NCI-H446 (cell line): ENCODE results near the gene TNFAIP3.
"Not testable (repeated sequence)": the region's sequence is repeated elsewhere in the genome, so short reads cannot be mapped to it uniquely, and the experiment has no call there.

ENCODE experiments used
- DNase-seq, 2 experiments: peaks; one replicate each; lab custom pipeline; 2025; lab: John Stamatoyannopoulos, UW

Gene TNFAIP3

DNA sequence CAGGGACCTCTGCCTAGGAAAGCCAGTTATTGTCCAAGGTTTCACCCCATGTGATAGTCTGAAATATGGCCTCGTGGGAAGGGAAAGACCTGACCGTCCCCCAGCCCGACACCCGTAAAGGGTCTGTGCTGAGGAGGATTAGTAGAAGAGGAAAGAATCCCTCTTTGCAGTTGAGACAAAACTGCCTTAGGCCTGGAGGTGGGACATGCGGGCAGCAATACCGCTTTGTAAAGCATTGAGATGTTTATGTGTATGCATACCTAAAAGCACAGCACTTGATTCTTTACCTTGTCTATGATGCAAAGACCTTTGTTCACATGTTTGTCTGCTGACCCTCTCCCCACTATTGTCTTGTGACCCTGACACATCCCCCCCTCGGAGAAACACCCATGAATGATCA lies 22.3 kb upstream of the TNFAIP3 start:
- DNase-seq: not testable (repeated sequence)

DNA sequence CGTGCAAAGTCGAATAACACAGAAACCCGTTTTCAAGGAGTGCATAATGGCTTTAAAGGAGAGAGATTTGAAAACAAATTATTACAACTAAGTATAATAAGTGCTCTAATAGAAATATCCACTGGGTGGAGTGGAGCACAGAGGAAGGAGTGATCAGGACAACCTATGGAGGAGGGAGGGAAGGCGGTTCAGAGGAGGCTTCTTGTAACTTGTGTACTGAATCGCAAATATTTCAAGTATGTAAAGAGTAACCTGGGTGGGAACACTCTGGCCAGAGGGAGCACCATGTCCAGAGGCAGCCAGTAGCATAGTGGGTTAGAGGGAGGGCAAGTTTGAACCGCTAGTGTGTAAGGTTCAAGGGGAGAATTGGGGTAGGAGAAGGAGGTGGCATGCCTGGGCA lies 21.6 kb upstream of the TNFAIP3 start:
- DNase-seq: no peak

DNA sequence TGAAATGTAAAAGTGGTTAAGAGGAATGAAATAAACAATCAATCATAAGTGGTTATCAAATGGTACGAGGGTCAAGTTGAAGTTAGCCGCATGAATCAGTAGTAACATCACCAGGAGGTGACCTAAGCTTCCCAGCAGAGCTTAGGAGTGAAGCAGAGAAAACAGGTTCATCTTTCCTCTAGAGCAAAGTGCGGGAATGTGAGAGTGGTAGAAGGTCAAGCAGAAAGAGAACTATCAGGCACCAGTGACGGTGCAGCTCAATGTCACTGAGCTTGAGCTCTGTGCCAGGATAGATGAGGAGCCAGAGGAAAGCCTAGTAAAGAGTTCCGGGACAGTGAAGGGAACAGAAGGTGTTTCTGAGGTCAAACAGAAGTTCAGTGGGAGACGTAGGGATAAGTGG lies 20.8 kb upstream of the TNFAIP3 start:
- DNase-seq: no peak

DNA sequence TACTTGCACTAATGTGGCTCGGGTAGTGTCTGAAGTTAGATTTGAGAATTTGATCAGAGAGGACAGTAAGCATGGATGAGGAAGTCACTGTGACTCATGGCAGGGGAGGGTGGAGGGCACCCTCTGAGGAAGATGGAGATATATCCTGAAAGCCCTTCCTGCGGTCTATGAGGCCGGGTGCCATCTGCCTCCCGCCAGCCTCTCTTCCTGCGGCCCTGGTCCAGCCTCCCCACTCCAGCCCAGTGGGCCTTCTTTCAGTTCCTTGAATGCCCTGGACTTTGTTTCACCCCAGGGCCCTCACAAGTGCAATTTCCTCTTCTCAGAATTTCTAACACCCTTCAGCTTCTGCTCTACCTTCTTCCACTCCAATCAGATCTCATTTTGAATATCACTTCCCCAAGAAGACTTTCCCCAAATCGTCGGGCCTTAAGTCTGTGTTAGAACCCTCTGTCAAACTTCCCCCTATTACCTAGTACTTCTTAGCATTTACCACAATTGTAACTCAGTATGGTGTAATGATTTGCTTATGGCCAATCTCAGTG lies 20.2 kb upstream of the TNFAIP3 start:
- no peak for DNase-seq

DNA sequence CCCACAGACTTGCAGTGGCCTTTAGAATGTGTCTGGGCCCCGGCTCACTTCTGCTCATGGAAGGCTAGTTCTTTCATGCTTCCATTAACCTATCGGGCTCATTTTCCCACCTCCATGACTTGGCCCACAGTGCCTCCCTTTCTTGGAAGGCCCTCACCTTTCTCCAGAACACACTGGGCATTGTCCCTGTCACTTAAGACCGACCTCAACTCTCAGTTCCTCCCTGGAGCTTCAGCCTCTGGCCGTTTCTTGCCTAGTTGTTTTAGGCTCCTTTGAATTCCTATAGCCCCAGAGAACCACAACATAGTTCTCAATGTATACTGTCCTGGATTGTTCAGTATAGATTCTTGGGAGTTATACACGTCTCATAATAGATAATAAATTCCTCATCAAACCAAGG lies 19.3 kb upstream of the TNFAIP3 start:
- DNase-seq: no peak

DNA sequence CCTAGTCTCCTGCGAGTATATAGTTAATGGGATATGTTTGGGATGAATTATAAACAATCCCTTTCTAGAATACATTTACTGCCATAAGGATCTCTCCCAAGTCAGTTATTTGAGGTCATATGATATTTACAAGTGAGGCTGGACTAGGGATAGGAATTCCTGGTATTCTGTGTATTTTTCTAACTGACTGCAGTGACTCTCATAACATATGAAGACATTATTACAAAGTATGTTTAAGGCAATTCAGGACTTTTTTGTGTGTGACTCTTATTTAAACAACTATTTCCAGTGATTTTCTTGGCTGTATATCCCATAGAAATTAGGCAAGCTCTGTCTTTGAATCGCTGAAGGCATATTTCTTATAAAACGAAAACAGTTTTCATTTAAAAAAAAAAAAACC lies 18.4 kb upstream of the TNFAIP3 start:
- DNase-seq: no peak

DNA sequence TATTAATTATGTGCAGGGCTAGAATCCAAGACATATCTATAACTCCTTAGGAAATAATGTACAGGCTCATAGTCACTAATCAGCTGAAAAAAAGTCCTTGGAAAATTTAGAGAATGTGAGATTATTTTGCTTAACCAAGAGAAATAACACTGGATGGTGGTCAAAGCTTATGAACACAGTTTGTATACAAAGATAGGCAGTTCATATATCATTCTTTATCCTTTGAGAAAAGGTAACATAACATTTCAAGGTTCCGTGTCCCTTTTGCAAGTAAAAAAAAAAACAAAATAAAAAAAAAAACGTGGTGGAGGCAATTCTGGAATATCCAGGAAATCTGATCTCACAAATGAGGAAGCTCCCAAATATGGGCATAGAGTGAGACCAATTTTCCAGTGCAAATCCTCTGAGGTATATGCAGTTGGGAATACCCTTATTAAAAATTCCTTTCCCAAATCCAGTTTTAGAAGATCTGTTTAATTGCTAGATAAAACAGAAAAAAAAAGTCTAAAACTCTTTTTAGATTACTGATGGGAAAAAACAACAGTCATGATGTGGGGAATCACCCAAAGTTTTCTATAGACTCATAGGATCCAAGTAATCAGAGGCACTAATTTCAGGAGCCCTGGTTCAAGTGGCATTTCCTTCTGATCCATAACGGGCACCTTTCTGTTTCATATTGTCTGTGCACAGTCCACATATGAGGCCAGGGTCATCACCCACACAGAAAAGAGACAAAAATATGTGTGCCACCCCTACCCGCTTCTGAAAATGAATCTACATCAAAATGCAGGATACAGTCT lies 17.7 kb upstream of the TNFAIP3 start:
- DNase-seq: no peak

DNA sequence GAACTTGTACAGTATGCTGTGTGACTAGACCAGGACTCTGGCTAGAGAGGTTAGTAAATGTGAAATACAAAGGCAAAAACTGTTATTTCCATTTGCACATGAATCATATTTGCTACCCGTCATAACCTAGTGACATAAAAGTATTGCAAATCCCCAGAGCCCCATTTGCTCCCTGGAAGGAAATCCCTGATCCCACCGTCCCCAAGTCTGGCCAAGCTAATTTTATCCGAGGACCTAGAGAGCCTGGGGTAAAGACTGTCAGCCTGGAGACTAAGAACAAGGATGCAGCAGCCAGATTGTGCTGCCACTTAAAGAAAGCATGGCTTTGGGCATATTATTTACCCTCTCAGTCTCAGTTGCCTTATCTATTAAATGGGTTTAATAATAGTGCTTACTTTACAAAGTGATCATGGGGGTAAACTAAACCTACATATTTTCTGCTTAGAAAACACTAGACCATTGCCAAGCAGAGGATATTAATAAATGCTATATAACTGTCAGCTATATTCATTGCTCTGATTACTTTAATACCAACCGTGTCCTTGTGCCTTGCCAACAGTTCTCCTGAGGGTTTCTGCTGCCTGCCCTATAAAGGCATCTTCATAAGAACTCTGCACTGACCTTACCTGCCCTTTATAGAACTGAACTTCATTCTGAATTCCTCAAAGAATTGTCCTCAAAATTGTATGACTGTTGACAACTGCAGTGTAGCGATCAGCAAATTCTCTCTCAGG lies 16.9 kb upstream of the TNFAIP3 start:
- no peak for DNase-seq

DNA sequence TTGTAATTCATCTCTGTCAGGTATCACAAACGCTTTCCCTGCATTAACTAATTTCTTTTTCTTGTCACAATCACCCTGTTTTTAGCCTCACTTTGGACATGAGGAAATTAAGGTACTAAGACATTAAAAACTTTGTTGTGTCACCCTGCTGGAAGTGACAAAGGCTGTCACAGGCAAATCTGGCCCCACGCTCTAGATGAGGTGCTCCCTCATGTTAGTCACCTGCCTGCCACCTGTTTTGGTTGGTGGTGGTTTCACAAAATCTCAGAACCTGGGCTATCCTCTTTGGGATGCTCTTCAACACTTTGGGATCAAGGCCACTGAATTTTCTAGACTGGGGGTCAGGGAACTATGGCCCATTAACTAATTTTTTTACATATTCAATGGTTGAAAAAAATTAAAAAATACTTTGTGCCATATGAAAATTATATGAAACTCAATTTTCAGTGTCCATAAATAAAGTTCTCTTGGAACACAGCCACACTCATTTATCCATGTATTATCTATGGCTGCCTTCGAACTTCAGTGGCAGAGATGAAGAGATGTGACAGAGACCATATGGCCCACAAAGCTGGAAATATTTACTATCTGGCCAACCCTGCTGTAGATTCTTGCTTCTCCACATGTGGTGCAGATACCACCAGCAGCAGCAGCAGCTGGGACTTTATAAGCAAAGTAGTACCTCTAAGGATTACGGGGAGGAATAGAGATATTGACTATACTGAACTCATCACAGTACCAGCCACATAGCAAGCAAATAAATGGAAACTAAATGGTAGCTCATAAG lies 16.1 kb upstream of the TNFAIP3 start:
- no peak for DNase-seq

DNA sequence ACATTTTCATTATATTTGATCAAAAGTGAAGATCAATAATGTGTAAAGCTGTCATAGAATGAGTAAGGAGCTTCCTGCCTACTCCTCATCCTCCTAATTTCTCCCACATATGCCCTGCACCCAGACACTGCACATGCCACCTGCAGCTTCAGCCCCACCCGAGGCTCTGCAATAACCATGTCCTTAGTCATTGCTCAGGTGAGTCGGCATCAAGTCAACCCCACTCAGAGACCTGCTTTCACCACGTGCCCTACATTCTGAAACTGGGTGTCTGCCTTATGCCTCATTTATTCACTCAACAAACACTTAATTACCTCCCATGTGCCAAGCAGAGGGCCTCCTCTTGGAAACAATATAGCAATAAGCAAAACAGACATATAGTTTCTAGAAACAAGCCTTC lies 15.4 kb upstream of the TNFAIP3 start:
- DNase-seq: no peak

DNA sequence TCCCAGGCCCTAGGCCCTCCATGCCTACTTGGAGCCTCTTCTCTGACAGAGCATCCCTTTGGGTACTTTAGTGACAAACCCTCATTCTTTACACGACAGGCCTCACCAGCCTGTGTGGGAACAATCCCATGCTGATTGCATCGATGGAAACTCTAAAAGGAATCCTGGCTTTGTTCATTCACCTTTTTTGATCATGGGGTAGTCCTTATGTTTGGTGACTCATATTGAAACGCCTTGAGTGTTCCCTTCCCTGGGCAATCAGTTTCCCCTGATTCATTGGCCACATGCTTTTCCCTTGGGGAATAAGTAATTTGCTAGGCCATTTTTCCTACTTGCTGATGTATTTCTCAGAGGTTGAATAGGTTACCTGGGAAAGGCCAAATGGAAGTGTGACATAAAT lies 14.7 kb upstream of the TNFAIP3 start:
- no peak for DNase-seq

DNA sequence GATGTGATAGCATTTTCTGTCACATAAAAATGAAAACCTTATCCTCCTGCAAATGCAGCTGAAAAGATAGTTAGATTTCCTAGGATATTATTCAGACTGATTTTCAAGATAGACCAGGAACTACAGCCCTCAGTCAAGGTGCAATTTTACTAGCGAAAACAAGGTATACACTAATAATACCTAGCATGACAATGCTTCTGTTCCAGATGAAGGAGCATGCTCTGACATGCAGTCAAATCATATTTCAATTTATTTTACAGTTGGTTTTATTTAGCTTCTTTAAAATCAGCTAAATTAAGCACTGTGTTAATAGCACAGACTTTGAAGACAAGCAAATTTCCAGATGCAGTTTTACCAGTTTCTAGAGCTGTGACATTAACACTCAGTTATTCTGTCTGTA lies 14.2 kb upstream of the TNFAIP3 start:
- DNase-seq: no peak

DNA sequence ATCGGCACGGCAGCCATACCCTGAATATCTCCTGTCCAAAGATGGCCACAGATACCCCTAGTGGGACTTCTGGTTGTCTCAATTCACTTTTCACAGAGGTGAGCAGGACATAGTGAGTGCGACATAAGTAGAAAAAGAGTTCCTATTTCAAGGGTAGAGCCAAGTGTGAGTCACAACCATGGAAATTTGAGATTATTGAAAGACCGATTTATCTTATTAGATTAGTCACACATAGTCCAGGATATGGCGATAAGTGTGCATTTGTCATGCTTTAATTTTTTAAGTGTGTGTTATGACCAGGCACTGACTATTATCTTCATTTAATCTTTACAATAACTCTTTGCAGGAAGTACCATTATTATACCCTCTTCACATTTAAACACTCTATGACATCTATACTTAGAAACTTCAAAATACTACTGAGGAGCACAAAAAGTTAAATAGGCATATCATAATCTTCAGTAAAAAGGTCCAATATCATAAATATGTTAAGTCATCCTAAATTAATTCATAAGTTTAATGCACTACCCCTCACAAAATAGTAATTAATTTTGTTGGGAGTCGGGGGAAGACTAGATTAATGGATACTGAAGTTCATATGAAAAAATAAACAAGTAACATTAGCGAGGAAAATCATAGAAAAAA lies 13.4 kb upstream of the TNFAIP3 start:
- DNase-seq: no peak

DNA sequence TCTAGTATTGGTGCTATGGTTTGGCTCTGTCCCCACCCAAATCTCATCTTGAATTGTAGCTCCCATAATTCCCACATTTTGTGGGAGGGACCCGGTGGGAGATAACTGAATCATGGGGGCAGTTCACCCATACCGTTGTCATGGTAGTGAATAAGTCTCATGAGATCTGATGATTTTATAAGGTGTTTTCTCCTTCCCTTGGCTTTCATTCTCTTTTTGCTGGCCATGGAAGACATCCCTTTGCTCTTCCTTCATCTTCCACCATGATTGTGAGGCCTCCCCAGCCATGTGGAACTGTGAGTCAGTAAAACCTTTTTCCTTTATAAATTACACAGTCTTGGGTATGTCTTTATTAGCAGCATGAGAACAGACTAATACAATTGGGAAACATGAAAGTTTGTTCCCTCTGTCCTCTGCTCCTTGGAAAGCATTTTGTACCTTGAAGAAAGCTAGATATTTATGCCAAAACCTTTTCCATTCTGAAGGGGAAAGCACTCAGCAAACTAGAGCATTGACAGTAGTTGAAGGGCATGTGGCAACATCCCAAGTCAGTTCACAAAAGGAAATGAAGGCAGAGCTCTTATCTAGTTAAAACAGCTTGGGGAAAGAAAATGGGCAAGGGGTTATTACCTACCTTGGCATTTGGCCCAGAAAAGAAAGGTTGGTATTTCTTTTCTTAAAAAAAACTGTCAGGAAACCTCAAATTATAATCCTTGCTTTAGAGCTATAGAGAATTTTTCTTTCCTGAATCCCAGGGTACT lies 10.7 kb upstream of the TNFAIP3 start:
- DNase-seq: no peak

DNA sequence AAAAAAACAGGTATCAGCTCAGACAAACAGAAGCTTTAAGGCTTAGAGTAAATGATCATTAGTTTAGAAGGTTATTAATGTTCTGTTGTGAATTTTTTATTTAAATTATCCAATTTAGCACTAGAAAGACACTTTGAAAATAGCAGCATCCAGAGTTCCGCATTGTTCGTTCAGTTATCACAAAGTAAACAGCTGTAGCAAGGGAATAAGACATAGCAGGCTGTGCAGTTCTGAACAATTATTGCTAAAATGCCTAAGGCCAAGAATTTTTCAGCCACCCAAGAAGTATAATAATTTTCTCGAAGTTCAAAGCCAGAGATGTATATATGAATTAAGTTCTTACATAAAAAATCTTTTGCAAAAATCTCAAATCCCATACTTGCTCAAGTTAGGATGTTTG lies 8.0 kb upstream of the TNFAIP3 start:
- no peak for DNase-seq

DNA sequence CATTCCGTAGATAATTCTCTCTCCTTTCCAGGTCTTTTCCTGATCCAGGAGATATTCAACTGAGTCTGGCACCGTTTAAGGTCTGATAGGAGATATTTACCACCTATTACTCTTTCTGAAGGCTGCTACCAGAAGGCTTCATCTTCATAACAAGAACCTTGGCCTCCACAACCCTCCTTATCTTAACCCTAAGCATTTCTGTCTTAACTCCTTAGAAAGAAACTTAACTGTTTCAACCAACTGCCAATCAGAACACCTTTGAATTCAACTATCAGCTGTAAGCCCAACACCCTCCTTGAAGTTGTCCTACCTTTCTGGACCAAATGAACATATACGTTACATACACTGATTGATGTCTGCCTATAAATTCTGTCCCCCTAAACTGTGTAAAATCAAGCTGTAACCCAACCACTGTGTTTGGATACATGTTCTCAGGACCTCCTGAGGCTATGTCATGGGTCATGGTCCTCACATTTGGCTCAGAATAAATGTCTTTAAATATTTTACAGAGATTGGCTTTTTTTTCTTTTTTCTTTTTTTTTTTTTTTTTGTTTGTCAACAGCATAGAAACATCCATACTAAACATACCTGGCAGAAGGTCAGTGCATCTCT lies 6.6 kb upstream of the TNFAIP3 start:
- DNase-seq: no peak

DNA sequence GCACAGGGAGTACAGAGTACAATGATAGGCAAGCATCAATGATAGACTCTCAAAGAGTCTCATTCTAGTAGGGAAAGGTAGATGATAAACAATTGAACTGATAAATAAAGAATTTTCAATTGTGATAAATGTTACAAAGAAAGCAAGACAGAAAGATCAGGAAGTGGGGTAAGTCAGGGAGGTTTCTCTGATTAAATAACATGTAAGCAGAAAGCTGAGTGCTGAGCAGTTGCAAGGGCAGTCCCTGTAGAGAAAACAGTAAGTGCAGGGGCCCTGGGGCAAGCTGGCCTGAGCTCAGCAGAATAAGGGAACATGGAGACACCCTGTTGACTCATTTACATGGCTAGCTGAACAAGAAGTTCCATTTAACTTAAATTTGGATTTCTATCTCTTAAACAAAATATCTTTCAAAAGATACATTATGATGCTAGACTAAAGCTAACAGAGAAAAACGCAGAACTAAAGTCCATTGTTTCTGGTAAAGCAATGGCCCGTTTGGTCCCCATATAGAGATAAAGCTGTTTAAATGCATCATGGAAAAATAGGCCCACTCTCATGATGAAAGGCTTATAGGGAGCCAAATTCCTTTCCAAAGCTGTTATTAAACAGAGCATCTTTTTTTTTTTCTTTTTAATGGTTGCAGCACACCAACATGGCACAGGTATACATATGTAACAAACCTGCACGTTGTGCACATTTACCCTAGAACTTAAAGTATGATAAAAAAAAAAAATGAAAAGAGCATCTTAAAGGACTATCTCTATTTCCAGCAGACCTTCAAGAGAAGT lies 5.3 kb upstream of the TNFAIP3 start:
- DNase-seq: no peak

DNA sequence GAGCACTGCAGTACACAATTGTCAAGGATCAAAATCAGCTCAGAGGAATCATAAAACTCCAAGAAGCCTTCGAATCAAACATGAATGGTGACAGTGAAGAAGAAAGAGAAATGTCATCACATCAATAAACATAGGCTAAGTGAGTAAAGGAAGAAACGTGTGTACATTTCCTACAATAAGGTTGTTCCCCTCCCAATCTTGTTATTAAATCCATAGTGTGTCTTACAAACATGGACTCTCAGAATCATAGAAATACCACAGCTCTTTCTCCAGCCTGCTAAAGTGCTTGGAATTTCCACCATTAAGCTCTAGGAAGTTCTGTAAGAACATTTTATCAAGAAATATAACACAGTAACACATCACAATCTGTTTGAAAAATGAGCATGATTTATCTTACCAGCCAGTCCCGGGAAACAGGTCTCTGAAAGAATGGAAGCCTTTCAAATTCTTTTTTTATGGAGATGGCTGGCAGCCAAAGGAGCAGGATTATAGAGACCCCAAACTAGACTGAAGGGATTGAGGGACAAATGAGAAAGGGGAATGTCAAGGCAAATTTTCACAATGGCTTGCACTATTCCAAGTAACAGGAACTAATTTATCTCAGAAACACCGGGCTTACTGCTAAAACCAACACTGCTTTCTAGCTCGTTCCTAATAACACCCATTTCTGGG lies 4.5 kb upstream of the TNFAIP3 start:
- no peak for DNase-seq

DNA sequence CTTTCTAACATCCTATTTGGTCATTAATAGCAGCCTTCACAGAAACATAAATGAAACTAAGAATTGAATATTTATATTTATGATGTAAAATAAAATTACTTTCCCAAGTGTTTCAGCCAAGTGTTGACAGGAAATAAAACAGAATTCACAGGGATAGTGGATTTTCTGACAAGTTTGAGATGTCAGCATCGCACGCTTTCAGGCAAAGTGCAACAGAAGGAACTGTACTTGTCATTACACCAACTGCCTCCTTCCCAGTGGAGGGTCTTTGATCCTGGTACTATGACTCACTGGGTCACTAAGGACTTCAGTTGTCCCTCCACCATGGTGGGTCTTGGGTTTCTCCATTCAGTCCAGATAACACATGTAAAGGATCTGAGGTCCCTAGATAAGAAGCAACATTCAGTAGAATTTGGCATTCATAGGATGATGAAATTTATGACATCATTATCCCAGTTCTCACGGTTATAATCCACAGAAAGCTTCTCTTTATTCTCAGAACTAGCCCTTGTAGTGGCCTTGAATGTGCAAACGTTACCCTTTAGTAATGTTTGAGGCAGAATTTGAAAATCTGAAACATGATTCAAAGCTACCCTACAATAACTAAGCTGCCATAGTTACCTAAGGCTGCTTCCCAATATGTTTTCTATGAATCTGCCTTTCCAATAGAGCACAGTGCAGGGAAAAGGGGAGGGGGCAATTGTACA lies 3.8 kb upstream of the TNFAIP3 start:
- DNase-seq: no peak
